GM13977 (cell line): ENCODE data around the gene DIP2B.

ENCODE experiments used
- DNase-seq: peaks from one replicate; pipeline ENCODE4 v3.0.0; 2012; ENCODE audit warnings: low spot score
- CTCF ChIP-seq: IDR thresholded peaks from 2 replicates; pipeline ENCODE4 v1.5.1; 2012; ENCODE audit warnings: mild to moderate bottlenecking, control low read depth; ENCODE audit not compliant: insufficient read depth; ENCODE audit errors: extremely low read depth, missing control alignments
- in situ Hi-C: fragments of 300-500 bp; cut with MboI; formaldehyde crosslinking; loops from one replicate; pipeline ENCODE4 v1.12.0; 2022; ENCODE audit warnings: low sequenced_read_pairs, low pct_unique_long_range_greater_than_20kb, mixed read lengths, inconsistent platforms; ENCODE audit not compliant: unreplicated experiment

Gene DIP2B

GRCh38 chr12:50614167-50614759, 109.5 kb downstream of the DIP2B start:
- DNase-seq: no peak
- no peak for TF ChIP-seq CTCF

GRCh38 chr12:50615145-50615906, 110.5 kb downstream of the DIP2B start:
- no peak for DNase-seq
- in situ Hi-C loops: no loop called here
- no peak for TF ChIP-seq CTCF

More at GRCh38 chr12:50614167-50614759, 109.5 kb downstream of the DIP2B start:
- in situ Hi-C loops: no loop called here

GRCh38 chr12:50615907-50616296, 111.1 kb downstream of the DIP2B start:
- no peak for DNase-seq
- in situ Hi-C loops: no loop called here
- TF ChIP-seq CTCF: no peak

- no peak for DNase-seq
- no peak for TF ChIP-seq CTCF
- in situ Hi-C loops: no loop called here
Measured at GRCh38 chr12:50617657-50618056, 112.9 kb downstream of the DIP2B start.

GRCh38 chr12:50618864-50619609, 114.3 kb downstream of the DIP2B start:
- TF ChIP-seq CTCF: no peak
- DNase-seq: no peak
- in situ Hi-C loops: no loop called here

GRCh38 chr12:50619610-50619958, 114.8 kb downstream of the DIP2B start:
- TF ChIP-seq CTCF: no peak
- DNase-seq: no peak
- in situ Hi-C loops: no loop called here
